ENCODE results near the gene CDK5RAP3. TPM values are rescaled to one million over a fixed set of nuclear protein-coding genes. Genes with fewer than 3 reads are reported as not detected.
A peak's percentile ranks its signal among the peaks of the same experiment; 100 is the strongest.
"Not testable (repeated sequence)": the region's sequence is repeated elsewhere in the genome, so short reads cannot be mapped to it uniquely, and the experiment has no call there.

CDK5RAP3 gene
- total and polyA plus RNA-seq, 2 experiments from 2014 or later: 124 to 179 TPM

DNA sequence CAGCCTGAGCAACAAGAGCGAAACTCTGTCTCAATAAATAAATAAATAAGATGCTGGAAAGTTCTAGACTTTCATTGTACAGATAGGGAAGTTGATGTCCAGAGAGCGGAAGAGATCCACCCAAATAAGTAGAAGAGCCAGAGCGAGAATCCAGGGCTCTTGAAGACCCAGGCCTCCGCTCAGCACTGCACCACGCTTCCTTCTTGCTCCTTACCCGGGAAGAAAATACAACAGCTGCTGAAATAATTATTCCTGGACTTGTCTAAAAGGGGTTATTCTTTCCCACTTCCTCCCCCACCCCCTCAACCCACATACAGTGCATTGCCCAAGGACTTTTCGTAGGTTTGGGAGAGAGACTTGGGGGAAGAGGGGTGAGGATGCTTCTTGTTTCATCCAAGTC lies 26.7 kb downstream of the CDK5RAP3 start:
- Histone ChIP-seq H3K79me2 (no peaks in the 10 kb centered on the region), H3K4me1 (ENCODE audit: insufficient read depth) (no peaks in the 10 kb centered on the region), H2AFZ (no peak overlapping the region), H4K20me1 (ENCODE audit: insufficient read depth, poor library complexity, severe bottlenecking) (no peaks in the 10 kb centered on the region), H3K9me3 (ENCODE audit: low read depth) (no peaks in the 10 kb centered on the region), H3K4me2 (no peak overlapping the region), H3K4me3 (no peak overlapping the region), H3K9me2 (replicated peaks; ENCODE audit: insufficient read depth) (no peaks in the 10 kb centered on the region), H3K36me3 (replicated peaks; ENCODE audit: insufficient read depth, low read depth) (no peaks in the 10 kb centered on the region), H3K27ac (no peak overlapping the region), H3K27me3 (no peaks in the 10 kb centered on the region)
- 95% methylated on average over 7 of the region's 7 CpGs for WGBS (ENCODE audit: low lambda C conversion rate, missing lambda C conversion rate)
- no peak for DNase-seq (ENCODE audit: low spot score)
- TF ChIP-seq EZH2phosphoT487 (IDR thresholded peaks at IDR 0.05; ENCODE audit: low read depth, severe bottlenecking, unreplicated experiment) (no peak), EZH2 (IDR thresholded peaks at IDR 0.05; ENCODE audit: borderline replicate concordance) (no peak)
- TF ChIP-seq, protein P1, sequence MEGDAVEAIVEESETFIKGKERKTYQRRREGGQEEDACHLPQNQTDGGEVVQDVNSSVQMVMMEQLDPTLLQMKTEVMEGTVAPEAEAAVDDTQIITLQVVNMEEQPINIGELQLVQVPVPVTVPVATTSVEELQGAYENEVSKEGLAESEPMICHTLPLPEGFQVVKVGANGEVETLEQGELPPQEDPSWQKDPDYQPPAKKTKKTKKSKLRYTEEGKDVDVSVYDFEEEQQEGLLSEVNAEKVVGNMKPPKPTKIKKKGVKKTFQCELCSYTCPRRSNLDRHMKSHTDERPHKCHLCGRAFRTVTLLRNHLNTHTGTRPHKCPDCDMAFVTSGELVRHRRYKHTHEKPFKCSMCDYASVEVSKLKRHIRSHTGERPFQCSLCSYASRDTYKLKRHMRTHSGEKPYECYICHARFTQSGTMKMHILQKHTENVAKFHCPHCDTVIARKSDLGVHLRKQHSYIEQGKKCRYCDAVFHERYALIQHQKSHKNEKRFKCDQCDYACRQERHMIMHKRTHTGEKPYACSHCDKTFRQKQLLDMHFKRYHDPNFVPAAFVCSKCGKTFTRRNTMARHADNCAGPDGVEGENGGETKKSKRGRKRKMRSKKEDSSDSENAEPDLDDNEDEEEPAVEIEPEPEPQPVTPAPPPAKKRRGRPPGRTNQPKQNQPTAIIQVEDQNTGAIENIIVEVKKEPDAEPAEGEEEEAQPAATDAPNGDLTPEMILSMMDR (IDR thresholded peaks at IDR 0.05; ENCODE audit: poor library complexity): no peak

DNA sequence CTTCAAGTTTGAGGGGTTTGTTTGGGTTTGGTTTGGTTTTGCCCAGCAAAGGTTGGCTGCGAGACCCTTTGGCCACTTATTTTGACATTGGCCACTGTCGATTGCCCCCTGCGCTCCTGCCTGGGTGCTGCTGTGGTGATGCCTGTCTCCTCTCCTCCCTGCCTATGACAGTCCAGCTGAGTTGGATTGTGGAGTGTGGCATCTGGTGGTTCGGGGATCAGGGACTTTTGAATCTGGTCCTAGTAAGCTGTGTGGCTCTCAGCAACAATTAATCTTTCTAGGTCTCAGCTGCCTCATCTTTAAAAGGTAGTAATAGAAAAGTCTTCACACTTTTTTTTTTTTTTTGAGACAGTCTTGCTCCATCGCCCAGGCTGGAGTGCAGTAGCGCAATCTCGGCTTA lies 27.1 kb downstream of the CDK5RAP3 start:
- no peaks in the 10 kb centered on the region for H3K9me2 ChIP-seq (replicated peaks; ENCODE audit: insufficient read depth)
- WGBS (ENCODE audit: low lambda C conversion rate, missing lambda C conversion rate): 96% methylated on average over 7 of the region's 7 CpGs
- H3K36me3 ChIP-seq (replicated peaks; ENCODE audit: insufficient read depth, low read depth): no peaks in the 10 kb centered on the region
- no peak for DNase-seq (ENCODE audit: low spot score)
- H3K27me3 ChIP-seq: no peaks in the 10 kb centered on the region
- no peak overlapping the region for H3K27ac ChIP-seq
- no peaks in the 10 kb centered on the region for H3K79me2 ChIP-seq
- H3K9me3 ChIP-seq (ENCODE audit: low read depth): no peaks in the 10 kb centered on the region
- TF ChIP-seq EZH2phosphoT487 (IDR thresholded peaks at IDR 0.05; ENCODE audit: low read depth, severe bottlenecking, unreplicated experiment) (no peak), EZH2 (IDR thresholded peaks at IDR 0.05; ENCODE audit: borderline replicate concordance) (no peak)
- TF ChIP-seq, protein P1 (IDR thresholded peaks at IDR 0.05; ENCODE audit: poor library complexity): no peak
- no peak overlapping the region for H2AFZ ChIP-seq
- H4K20me1 ChIP-seq (ENCODE audit: insufficient read depth, poor library complexity, severe bottlenecking): no peaks in the 10 kb centered on the region
- H3K4me3 ChIP-seq: no peak overlapping the region
- H3K4me1 ChIP-seq (ENCODE audit: insufficient read depth): peaks cover 4% of the 10 kb centered on the region
- no peak overlapping the region for H3K4me2 ChIP-seq

DNA sequence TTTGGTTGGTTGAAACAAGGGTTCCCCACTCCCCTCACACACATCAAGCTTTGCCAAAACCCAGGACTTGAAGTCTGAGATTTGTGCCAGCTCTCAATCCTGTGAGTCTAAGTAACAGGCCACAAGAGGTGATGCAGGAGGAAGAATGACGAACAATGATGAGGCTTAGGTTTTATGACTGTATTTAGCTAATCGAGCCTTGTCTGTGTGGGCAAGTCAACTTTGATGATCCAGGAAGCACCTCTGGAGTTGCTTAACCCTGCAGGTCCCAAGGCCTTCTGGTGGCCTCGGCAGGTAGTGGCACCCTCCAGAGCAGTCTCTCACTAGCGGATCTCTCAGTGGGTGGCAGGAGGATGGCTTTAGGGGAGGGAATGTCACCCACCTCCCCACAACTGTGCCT lies 28.7 kb downstream of the CDK5RAP3 start:
- Histone ChIP-seq H3K4me3 (no peak overlapping the region), H3K4me2 (no peak overlapping the region), H3K27ac (no peak overlapping the region), H3K79me2 (no peaks in the 10 kb centered on the region), H3K9me3 (ENCODE audit: low read depth) (no peaks in the 10 kb centered on the region), H4K20me1 (ENCODE audit: insufficient read depth, poor library complexity, severe bottlenecking) (no peaks in the 10 kb centered on the region), H3K27me3 (no peaks in the 10 kb centered on the region), H2AFZ (no peak overlapping the region), H3K9me2 (replicated peaks; ENCODE audit: insufficient read depth) (no peaks in the 10 kb centered on the region), H3K36me3 (replicated peaks; ENCODE audit: insufficient read depth, low read depth) (no peaks in the 10 kb centered on the region), H3K4me1 (ENCODE audit: insufficient read depth) (peaks cover 15% of the 10 kb centered on the region)
- TF ChIP-seq EZH2phosphoT487 (IDR thresholded peaks at IDR 0.05; ENCODE audit: low read depth, severe bottlenecking, unreplicated experiment): no peak
- no peak for TF ChIP-seq EZH2 (IDR thresholded peaks at IDR 0.05; ENCODE audit: borderline replicate concordance)
- TF ChIP-seq, protein P1 (IDR thresholded peaks at IDR 0.05; ENCODE audit: poor library complexity): no peak
- DNase-seq (ENCODE audit: low spot score): no peak
- 28% methylated on average over 4 of the region's 4 CpGs for WGBS (ENCODE audit: low lambda C conversion rate, missing lambda C conversion rate)

DNA sequence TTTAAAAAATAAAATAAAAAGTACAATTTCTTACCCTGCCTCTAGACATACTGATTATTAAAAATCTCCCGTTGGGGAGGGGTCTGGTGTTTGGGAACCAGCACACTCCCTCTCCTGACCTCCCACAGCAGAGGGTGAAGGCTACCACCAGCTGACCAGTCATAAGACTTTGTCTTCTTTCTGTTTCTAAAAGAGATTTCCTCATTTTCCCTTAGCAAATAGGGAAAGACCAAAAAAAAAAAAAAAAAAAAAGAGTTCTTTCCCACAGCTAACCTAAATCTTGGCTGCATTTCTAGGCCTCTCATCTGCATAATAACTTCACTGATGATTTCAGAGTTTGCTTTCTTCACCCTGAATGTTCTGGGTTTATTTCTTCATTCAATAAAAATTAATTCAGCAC lies 30.3 kb downstream of the CDK5RAP3 start:
- DNase-seq (ENCODE audit: low spot score): no peak
- H3K4me1 ChIP-seq (ENCODE audit: insufficient read depth): peaks cover 15% of the 10 kb centered on the region
- no peak overlapping the region for H3K4me3 ChIP-seq
- TF ChIP-seq EZH2 (IDR thresholded peaks at IDR 0.05; ENCODE audit: borderline replicate concordance): no peak
- no peak for TF ChIP-seq EZH2phosphoT487 (IDR thresholded peaks at IDR 0.05; ENCODE audit: low read depth, severe bottlenecking, unreplicated experiment)
- TF ChIP-seq, protein P1 (IDR thresholded peaks at IDR 0.05; ENCODE audit: poor library complexity): no peak
- H2AFZ ChIP-seq: no peak overlapping the region
- H3K27ac ChIP-seq: no peak overlapping the region
- no peaks in the 10 kb centered on the region for H3K9me2 ChIP-seq (replicated peaks; ENCODE audit: insufficient read depth)
- H4K20me1 ChIP-seq (ENCODE audit: insufficient read depth, poor library complexity, severe bottlenecking): no peaks in the 10 kb centered on the region
- H3K79me2 ChIP-seq: no peaks in the 10 kb centered on the region
- H3K4me2 ChIP-seq: no peak overlapping the region
- no peaks in the 10 kb centered on the region for H3K9me3 ChIP-seq (ENCODE audit: low read depth)
- H3K27me3 ChIP-seq: no peaks in the 10 kb centered on the region
- no peaks in the 10 kb centered on the region for H3K36me3 ChIP-seq (replicated peaks; ENCODE audit: insufficient read depth, low read depth)
- WGBS (ENCODE audit: low lambda C conversion rate, missing lambda C conversion rate): 83% methylated on average over 1 of the region's 1 CpG

DNA sequence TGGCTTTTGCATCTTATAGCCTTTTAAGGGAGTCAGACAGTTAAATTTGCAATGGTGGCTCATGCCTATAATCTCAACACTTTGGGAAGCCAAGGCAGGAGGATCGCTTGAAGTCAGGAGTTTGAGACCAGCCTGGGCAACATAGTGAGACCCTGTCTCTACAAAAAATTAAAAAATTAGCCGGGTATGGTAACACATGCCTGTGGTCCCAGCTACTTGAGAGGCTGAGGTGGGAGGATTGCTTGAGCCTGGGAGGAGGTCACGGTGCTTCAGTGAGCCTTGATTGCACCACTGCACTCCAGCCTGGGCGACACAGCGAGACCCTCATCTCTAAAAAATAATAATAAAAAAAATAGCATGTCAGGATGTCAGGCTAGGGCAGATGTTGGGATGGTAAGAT lies 30.7 kb downstream of the CDK5RAP3 start:
- H3K36me3 ChIP-seq (replicated peaks; ENCODE audit: insufficient read depth, low read depth); H3K9me2 ChIP-seq (replicated peaks; ENCODE audit: insufficient read depth); H3K79me2 ChIP-seq; H3K4me2 ChIP-seq; H2AFZ ChIP-seq; H3K9me3 ChIP-seq (ENCODE audit: low read depth); H3K27me3 ChIP-seq; H3K4me3 ChIP-seq; H4K20me1 ChIP-seq (ENCODE audit: insufficient read depth, poor library complexity, severe bottlenecking); DNase-seq (ENCODE audit: low spot score): not testable (repeated sequence)
- 98% methylated on average over 5 of the region's 5 CpGs for WGBS (ENCODE audit: low lambda C conversion rate, missing lambda C conversion rate)
- Histone ChIP-seq H3K4me1 (ENCODE audit: insufficient read depth) (peaks cover 15% of the 10 kb centered on the region), H3K27ac (peak overlapping the region; percentile 95)

All from hepatocyte (in vitro differentiated cells).